Heart left ventricle (tissue), 13 donors: Measurements from ENCODE around the gene LEPR.

Experiments used
- POLR2A ChIP-seq, 2 donors: fragments of 450-650 bp; IDR thresholded peaks; one replicate each; pipeline ENCODE4 v1.6.1; 2017; ENCODE audit warnings: antibody characterized with exemption in 2 of 2, mild to moderate bottlenecking in 2 of 2, moderate library complexity in 2 of 2
- TF ChIP-seq, protein P1 (sequence below), 12 donors: fragments of 200-600 bp; sonication (generic) in 4 of 12; IDR thresholded peaks; one replicate each; pipeline versions ENCODE4 v1.5.0 to v1.8.0; 2018 to 2022; ENCODE audit warnings: antibody characterized with exemption in 12 of 12, mild to moderate bottlenecking in 5 of 12
- donor health status: ischemic (EF 13 %, LVEDD 7.1; RV severe dilation, severe dysfunction).
- donor health status: DM: no; HTN: yes; CAD: no.
- donor health status: DM: no; HTN: no; CAD: no.
- donor health status: ischemic (EF 25% LVEDD 6.9; RV normal size, moderate dysfunction).
- donor health status: ischemic (EF 25% LVEDD 5.7; RV mildly dilated, moderate dysfunction).
- donor health status: ischemic (EF 35%, LVEDD 5.7; RV mildly dilated, moderate dysfunction).
- donor health status: nonischemic (EF 11% LVEDD 7.7; RV severe dilation, severe dysfunction).
- donor health status: DM: yes; HTN: yes; CAD: no.
- donor health status: PGD.
- donor health status: ischemic (EF 29% LVEDD 5.4; RV normal size, mild dysfunction).
- donor health status: nonischemic (EF 23%, LVEDD 6.1; RV moderate dilation, normal function).

DNA sequence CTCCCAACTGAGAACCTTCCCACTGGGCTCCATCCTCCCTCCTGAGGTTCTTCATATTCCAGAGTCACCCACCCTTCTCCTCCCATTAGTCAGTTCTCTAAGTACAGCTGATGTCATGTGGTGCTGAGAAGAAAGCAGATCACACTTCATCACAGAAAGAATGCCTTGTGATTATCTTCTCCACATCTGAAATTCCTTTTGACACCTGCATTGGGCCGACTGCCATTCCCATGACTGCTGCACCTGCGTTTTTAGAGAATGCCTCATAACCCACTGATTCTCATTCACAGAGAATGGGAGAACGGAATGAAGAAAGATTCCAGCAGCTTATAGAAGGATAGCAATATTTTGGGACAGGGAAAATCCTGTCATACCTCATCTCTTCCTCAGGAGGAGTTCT is 14.3 kb downstream of the LEPR start:
- TF ChIP-seq, protein P1, sequence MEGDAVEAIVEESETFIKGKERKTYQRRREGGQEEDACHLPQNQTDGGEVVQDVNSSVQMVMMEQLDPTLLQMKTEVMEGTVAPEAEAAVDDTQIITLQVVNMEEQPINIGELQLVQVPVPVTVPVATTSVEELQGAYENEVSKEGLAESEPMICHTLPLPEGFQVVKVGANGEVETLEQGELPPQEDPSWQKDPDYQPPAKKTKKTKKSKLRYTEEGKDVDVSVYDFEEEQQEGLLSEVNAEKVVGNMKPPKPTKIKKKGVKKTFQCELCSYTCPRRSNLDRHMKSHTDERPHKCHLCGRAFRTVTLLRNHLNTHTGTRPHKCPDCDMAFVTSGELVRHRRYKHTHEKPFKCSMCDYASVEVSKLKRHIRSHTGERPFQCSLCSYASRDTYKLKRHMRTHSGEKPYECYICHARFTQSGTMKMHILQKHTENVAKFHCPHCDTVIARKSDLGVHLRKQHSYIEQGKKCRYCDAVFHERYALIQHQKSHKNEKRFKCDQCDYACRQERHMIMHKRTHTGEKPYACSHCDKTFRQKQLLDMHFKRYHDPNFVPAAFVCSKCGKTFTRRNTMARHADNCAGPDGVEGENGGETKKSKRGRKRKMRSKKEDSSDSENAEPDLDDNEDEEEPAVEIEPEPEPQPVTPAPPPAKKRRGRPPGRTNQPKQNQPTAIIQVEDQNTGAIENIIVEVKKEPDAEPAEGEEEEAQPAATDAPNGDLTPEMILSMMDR (IDR thresholded peaks at IDR 0.05), result no peak
- no peak for TF ChIP-seq POLR2A (IDR thresholded peaks at IDR 0.05)
